ENCODE measurements around the gene PPARG. TPM values are rescaled to one million over a fixed set of nuclear protein-coding genes. Genes with fewer than 3 reads are reported as not detected.

The PPARG gene
- total and polyA plus RNA-seq, 2 experiments from 2014 or later: 0.15 to 0.42 TPM

GRCh38 chr3:12439161-12439940 is 150.5 kb downstream of the PPARG start:
- no peaks in the 10 kb centered on the region for H3K9me3 Mint-ChIP-seq
- Histone ChIP-seq H3K27me3 (ENCODE audit: insufficient read depth) (no peaks in the 10 kb centered on the region), H4K20me1 (replicated peaks; ENCODE audit: insufficient read depth) (no peaks in the 10 kb centered on the region), H3K36me3 (ENCODE audit: insufficient read depth) (no peaks in the 10 kb centered on the region), H3K4me2 (no peak overlapping the region), H3K4me1 (ENCODE audit: insufficient read depth) (no peaks in the 10 kb centered on the region), H3K9me2 (ENCODE audit: insufficient read depth) (no peaks in the 10 kb centered on the region), H3K27ac (ENCODE audit: low read depth) (no peak overlapping the region), H3F3A (replicated peaks; ENCODE audit: low read depth) (no peaks in the 10 kb centered on the region; the same call in 1 of the 2 replicates), H2AFZ (no peak overlapping the region), H3K79me2 (replicated peaks; ENCODE audit: insufficient read depth) (no peaks in the 10 kb centered on the region), H3K4me3 (no peak overlapping the region)
- no peak for DNase-seq (ENCODE audit: low spot score)
- no peak overlapping the region for H3K27ac Mint-ChIP-seq
- TF ChIP-seq EZH2phosphoT487 (IDR thresholded peaks at IDR 0.05; ENCODE audit: unreplicated experiment): no peak
- TF ChIP-seq, protein P1, sequence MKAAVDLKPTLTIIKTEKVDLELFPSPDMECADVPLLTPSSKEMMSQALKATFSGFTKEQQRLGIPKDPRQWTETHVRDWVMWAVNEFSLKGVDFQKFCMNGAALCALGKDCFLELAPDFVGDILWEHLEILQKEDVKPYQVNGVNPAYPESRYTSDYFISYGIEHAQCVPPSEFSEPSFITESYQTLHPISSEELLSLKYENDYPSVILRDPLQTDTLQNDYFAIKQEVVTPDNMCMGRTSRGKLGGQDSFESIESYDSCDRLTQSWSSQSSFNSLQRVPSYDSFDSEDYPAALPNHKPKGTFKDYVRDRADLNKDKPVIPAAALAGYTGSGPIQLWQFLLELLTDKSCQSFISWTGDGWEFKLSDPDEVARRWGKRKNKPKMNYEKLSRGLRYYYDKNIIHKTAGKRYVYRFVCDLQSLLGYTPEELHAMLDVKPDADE (IDR thresholded peaks at IDR 0.05): no peak
- no peak for TF ChIP-seq ZNF114 (CRISPR knock-in tag; IDR thresholded peaks at IDR 0.05)
- TF ChIP-seq STAT1 (IDR thresholded peaks at IDR 0.05; ENCODE audit: unreplicated experiment): no peak
- no peak for TF ChIP-seq JUNB (IDR thresholded peaks at IDR 0.05; ENCODE audit: unreplicated experiment)
- TF ChIP-seq EZH2 (IDR thresholded peaks at IDR 0.05; ENCODE audit: low read depth, unreplicated experiment): no peak
- no peak for TF ChIP-seq POLR2AphosphoS5 (IDR thresholded peaks at IDR 0.05; ENCODE audit: low read depth)
- TF ChIP-seq NANOG (IDR thresholded peaks at IDR 0.05; ENCODE audit: borderline replicate concordance): no peak
- no peak for TF ChIP-seq CTCF (conservative IDR thresholded peaks at IDR 0.05; ENCODE audit: low read depth in 2 of 2)
- TF ChIP-seq REST (IDR thresholded peaks at IDR 0.05; ENCODE audit: unreplicated experiment): no peak
- H3K4me1 Mint-ChIP-seq: peaks cover 6% of the 10 kb centered on the region
- ATAC-seq: no peak
- peaks cover 5% of the 10 kb centered on the region for H3K27me3 Mint-ChIP-seq (ENCODE audit: insufficient read depth, low read depth, poor library complexity)
- no peak overlapping the region for H3K4me3 Mint-ChIP-seq
- H3K36me3 Mint-ChIP-seq (ENCODE audit: low read depth): no peaks in the 10 kb centered on the region; the same call in 2 of the 3 replicates
